HG02798 (cell line): ENCODE data around the gene ZNF423.

Experiments
- ATAC-seq: cut with Tn5 transposase; IDR thresholded peaks from one replicate; pipeline ENCODE4 v1.9.1; 2021; ENCODE audit warnings: mild to moderate bottlenecking; ENCODE audit not compliant: unreplicated experiment, poor library complexity

ZNF423 gene

DNA sequence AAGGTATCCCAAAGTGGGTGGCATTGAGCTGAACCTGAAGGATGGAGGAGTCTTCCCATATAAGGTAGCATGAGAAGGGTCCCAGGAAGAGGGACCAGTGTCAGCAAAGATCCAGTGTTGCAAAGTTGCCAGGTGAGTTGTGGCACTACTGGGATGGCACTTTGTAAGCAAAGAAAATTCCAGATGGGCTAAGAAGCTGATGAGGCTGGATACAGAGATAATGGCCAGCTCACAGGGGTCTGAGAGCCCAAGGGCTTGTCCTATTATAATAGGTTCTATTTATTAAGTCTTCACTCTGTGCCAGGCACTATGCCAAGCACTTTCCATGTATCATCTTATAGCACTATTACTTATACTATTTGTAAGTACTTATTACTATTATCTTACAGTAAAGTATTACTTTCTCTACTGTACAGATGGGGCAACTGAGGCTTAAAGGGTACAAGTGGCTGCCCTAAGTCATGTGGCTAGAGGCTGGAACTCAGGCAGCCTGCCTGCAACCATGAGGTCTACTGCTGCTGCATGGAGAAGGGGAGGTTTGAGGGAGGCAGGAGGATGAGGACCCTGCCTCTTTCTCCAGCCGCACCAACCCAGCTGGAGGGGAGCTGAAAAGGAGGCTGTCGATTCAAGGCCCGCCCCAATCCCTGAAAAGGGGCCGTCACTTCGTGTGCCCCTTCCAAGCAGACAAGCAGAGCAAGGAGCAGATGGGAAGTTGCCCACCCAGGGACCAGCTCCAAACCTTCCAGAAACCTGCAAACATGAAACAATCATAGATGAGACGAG is 395.8 kb downstream of the ZNF423 start:
- ATAC-seq, result no peak

- no peak for ATAC-seq
Observed at GRCh38 chr16:49458656-49459445, 397.1 kb downstream of the ZNF423 start.

GRCh38 chr16:49458243-49458642 is 397.7 kb downstream of the ZNF423 start:
- ATAC-seq, result no peak

DNA sequence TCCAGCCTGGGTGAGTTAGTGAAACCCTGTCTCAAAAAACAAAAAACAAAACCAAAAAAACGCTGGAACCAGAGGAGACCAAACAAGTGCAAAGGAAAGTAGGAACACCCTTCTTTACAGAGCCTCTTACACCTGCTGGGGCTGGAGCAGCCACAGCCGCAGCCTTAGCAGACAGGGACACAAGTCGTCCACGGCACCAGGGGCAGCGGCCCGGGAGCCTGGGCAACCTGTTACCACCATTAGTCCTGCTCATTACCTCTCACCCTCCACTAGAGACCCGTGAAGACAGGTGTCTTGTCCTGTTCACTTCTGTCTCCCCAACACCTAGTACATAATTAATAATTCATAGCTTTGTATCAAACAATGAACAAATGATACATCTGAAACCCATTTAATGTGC is 398.7 kb downstream of the ZNF423 start:
- no peak for ATAC-seq

- no peak for ATAC-seq
Observed at GRCh38 chr16:49456763-49457162, 399.1 kb downstream of the ZNF423 start.

DNA sequence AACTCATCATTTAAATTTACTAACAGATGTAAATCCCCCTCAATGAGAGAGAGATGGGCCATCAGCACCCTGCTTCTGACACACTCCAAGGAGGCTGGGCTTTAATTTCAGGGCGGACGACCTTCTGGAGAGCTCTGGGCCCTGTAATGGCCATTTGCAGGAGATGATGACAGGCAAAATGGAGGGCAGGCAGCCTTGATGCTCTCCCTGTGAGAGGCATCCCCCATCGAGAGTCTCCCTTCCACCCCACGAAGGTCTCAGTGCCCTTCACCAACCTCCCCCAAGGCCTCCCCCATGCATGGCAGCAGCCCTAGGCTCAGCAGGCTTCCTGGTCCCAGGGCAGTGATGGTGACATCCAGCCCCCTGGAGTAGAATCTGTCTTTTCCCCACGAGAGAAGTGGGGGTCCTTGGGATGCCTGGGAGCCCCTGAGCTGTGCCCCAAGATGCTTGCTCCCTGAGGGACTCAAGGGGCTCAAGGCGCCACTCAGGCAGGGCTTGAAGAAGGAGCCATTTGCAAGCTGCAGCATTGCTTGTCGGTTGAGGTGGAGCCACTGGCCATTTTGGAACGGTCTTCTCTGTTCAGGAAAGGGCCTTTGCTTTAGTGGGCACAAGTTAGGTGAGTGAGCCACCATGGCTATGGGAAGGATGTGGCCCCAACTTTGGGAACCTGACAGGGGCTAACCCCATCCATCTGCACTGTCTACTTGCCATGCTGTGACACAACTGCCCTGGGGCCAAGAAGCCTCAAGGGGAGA is 399.7 kb downstream of the ZNF423 start:
- no peak for ATAC-seq

- no peak for ATAC-seq
Observed at GRCh38 chr16:49455181-49455990, 400.5 kb downstream of the ZNF423 start.

GRCh38 chr16:49454426-49455180 is 401.3 kb downstream of the ZNF423 start:
- no peak for ATAC-seq

- ATAC-seq, result no peak
Observed at GRCh38 chr16:49453983-49454382, 401.9 kb downstream of the ZNF423 start.

GRCh38 chr16:49453021-49453420 is 402.9 kb downstream of the ZNF423 start:
- no peak for ATAC-seq

GRCh38 chr16:49452578-49452977 is 403.3 kb downstream of the ZNF423 start:
- no peak for ATAC-seq

DNA sequence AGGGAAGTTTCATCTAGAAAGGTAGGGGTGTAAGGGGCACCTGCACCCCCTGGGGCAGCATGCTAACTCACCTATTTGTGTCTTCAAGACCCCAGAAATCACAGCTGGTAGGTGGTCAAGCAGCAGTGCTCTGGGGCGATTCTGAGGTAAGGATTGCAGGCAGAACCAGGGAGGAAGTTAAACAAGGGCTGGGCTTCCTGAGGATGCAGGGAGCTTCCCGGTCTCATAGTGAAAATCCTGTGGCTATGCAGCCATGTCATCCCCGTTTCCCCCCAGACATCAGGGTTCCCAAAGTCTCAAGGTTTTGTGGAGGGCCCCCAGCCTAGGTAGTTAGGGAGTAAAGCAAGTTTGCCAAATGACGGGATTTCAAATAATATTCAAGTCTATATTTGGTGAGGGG is 403.8 kb downstream of the ZNF423 start:
- no peak for ATAC-seq

DNA sequence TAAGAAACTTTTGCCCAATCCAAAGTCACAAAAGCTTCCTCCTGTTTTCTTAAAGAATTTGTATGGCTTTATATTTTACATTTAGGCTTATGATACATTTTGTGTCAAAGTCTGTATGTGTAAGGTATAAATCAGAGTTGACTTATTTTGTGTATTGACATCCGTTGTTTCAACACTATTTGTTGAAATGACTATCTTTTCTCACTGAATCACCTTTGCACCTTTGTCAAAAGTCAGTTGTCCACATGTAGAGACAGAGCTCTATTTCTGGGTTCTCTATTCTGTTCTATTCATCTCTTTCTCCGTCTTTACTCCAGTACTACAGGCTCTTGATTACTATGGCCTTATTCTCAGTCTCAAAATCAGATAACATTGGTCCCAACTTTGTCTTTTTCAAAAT is 409.1 kb downstream of the ZNF423 start:
- no peak for ATAC-seq

DNA sequence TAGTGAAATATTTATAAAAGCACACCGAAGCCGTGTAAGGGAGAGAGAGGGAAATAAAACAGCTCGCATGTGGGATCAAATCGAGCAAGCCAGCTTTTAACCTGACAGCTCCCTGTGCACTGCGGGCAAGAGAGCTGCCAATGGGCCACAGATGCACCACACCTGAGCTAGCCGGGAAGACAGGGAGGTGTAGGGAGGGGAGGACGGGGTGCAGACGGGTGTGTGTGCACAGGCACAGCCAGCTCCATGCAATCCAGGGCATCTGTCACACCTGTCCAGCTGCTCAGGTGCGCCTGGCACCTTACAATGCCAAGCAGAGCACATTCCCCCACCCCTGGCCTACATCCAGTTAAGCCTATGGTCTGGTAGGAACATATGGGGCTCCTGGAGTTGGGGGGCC is 412.3 kb downstream of the ZNF423 start:
- ATAC-seq, result no peak

DNA sequence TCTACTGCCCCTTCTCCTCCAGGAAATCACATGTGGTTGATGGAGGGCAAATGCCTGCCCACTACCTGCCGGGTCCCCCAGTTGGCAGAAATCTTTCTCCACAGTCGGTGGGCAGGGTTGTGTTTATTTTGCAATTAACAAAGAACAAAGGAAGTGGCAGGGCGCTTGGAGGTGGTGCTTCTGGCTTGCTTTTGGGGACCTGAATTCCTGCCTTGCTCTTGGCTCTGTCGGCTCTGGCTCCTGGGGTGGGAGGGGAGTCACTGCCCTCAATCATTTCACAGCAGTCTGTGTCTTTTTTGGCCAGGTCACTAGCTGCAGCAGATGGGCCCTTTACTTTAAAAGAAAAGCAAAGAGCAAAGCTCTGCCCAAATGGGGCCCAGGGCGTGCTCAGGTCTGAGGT is 413.1 kb downstream of the ZNF423 start:
- no peak for ATAC-seq

DNA sequence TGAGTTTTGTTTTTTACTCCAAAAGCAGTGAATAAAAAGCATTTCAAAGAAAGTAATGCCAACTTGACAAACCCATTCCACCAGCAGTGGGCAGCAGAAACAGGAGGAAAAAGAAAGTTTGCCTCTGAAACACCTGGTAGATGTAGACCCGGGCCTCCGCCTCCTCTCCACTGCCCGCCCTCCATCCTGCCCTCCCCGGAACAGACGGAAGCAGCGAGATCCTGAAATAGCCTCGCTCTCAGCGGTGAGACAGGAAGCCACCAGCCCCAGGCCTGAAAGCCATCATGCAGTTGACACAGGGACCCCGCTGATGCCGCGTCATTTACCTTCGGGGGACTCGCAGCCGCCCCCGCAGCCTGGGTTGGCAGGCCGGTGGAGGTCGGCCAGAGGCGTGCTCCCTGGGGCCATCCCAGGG is 414.5 kb downstream of the ZNF423 start:
- peak; percentile 95 for ATAC-seq

DNA sequence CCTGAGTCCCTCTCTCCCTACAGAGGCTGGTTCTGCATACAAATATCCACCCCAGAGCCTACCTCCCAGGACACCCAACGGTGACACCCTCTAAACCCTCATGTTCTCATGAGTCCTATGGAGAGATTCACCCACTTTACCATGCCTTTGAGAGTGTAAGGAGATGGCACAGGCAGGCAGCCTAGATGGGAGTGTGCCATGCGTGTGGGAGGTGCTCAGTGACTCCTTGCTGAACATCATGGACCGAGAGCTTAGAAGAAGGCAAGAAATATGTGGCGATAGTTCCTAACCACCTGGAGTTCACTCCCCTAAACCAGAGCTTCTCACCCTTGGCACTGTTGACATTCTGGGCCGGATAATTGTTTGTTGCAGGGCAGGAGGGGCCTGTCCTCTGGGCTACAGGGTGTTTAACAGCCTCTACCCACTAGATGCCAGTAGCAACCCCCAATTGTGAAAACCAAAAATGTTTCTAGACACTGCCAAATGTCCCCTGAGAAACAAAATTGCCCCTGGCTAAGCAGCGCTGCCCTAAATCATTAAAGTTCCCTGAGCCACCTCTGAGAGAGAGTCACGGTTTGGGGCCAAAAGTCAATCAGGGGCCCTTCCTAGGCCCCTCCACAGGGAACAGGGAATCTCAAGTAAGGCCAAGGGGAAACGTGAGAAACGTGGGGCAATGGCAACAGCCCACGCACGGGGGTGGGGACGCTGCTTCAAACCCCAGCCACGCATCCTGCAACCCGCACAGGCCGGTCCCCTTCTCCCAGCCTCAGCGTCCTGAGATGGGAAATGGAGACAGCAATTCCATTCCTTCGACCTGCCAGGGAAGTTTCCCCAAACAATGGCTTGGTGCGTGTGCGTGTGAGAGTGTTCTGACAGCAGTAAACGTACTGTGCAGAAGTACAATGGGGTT is 415.5 kb downstream of the ZNF423 start:
- ATAC-seq, result no peak

GRCh38 chr16:49439676-49440075 is 416.2 kb downstream of the ZNF423 start:
- ATAC-seq, result no peak
